Pancreas (tissue), 10 donors: ENCODE results near the gene EMC1. TPM values are rescaled to one million over a fixed set of nuclear protein-coding genes. Genes with fewer than 3 reads are reported as not detected.

Source experiments
- ATAC-seq, 4 donors: fragments of 200-7000 bp; cut with Tn5 transposase; one replicate each; pipeline versions ENCODE4 v1.8.0 to v1.9.1; 2020; ENCODE audit warnings: mild to moderate bottlenecking in 4 of 4, moderate library complexity in 4 of 4
- DNase-seq, 6 donors: peaks; one replicate each; pipeline ENCODE4 v3.0.0-alpha.2; 2020
- FAIRE-seq: peaks from 2 replicates; lab custom pipeline; 2012; peaks lifted over from hg19 to GRCh38; lab: Jason Lieb, UNC
- H3K27ac ChIP-seq, 4 donors: fragments of 200-600 bp; sonication (generic); 1 replicate in 3 of 4; 2 replicates in 1 of 4; pipeline versions ENCODE4 v1.5.0 to v1.8.0; 2020
- H3K27me3 ChIP-seq, 4 donors: fragments of 200-600 bp; one replicate each; pipeline ENCODE4 v1.8.0; 2021
- H3K36me3 ChIP-seq, 3 donors: fragments of 200-600 bp; sonication (generic) in 1 of 3; one replicate each; pipeline versions ENCODE4 v1.5.0 to v1.8.0; 2020 to 2021
- H3K4me1 ChIP-seq, 3 donors: fragments of 200-600 bp; one replicate each; pipeline ENCODE4 v1.8.0; 2021
- H3K4me3 ChIP-seq, 4 donors: fragments of 200-600 bp; sonication (generic) in 2 of 4; one replicate each; pipeline versions ENCODE4 v1.5.0 to v1.8.0; 2020 to 2021
- H3K9me3 ChIP-seq, 4 donors: fragments of 200-600 bp; one replicate each; pipeline ENCODE4 v1.8.0; 2021
- CTCF ChIP-seq, 4 donors: fragments of 200-600 bp; sonication (generic) in 3 of 4; IDR thresholded peaks; one replicate each; pipeline versions ENCODE4 v1.5.0 to v1.8.0; 2021; ENCODE audit warnings: antibody characterized with exemption in 4 of 4
- WGBS, 2 donors: extraction: QIAGEN DNeasy Blood & Tissue Kit; methylation state at CpG; one replicate each; pipeline ENCODE4 v1.1.7; 2013; 5-methylcytosine and 5-hydroxymethylcytosine counted together
- intact Hi-C, 3 donors: fragments of 100-400 bp; cut with DNase I; formaldehyde crosslinking; loops; one replicate each; pipeline versions ENCODE4 v1.11.1 to v1.14.2; 2022
- polyA plus RNA-seq, 2 donors: library from polyadenylated mRNA; stranded (reverse); fragments of 200-250 nt; gene quantifications; one replicate each; pipeline ENCODE4 v1.2.3, GENCODE V29; 2013
- total RNA-seq, 6 donors: library from RNA; stranded (reverse); fragmentation: NEBNext Ultra II Directional in 4 of 6; extraction: Animal tissue kit (Norgen Biotek cat#: 25700) in 4 of 6; gene quantifications; one replicate each; pipeline versions ENCODE4 v1.2.1 to v1.2.4, GENCODE V29; 2021 to 2023
- donor health status: healthy with polysubstance abuse.
- donor health status: DM: no; HTN: no; CAD: no; lungs with moderate emphysema.
- donor health status: DM: no; HTN: no; CAD: no.
- donor health status: control.
- donor health status: control.
- donor health status: Bipolar disorder and iron deficiency.
- donor health status: DM: yes; HTN: yes; CAD: no.
- donor health status: DM: no; HTN: no; CAD: no.
- donor health status: DM: no; HTN: no; CAD: no.
- donor health status: DM: yes; HTN: yes; CAD: no.

The EMC1 gene
- total and polyA plus RNA-seq, 8 donors: 9.2 to 21.0 (median 14.8) TPM

- no peak overlapping the region for H3K27ac ChIP-seq
- H3K9me3 ChIP-seq: no peaks in the 10 kb centered on the region
- no peak for FAIRE-seq
- H3K36me3 ChIP-seq: peaks cover 0 to 49% (median 0%) of the 10 kb centered on the region in 3 donors
- H3K4me3 ChIP-seq: no peak overlapping the region
- H3K4me1 ChIP-seq: peaks cover 0 to 3% (median 0%) of the 10 kb centered on the region in 3 donors
- 75 to 78% methylated on average over 6 of the region's 6 CpGs for WGBS, 2 donors
- intact Hi-C loops: no loop called here
- ATAC-seq: no peak
- TF ChIP-seq CTCF (IDR thresholded peaks at IDR 0.05): no peak
- H3K27me3 ChIP-seq: no peaks in the 10 kb centered on the region
- no peak for DNase-seq
These were observed 21.4 kb downstream of the EMC1 start for GRCh38 chr1:19229828-19230325.

GRCh38 chr1:19229229-19229628 is 22.1 kb downstream of the EMC1 start:
- no peaks in the 10 kb centered on the region for H3K27me3 ChIP-seq
- no peak overlapping the region for H3K4me3 ChIP-seq
- no peak overlapping the region for H3K27ac ChIP-seq
- TF ChIP-seq CTCF (IDR thresholded peaks at IDR 0.05): no peak
- no peak for FAIRE-seq
- H3K4me1 ChIP-seq: peaks cover 0 to 3% (median 0%) of the 10 kb centered on the region in 3 donors
- intact Hi-C loops: no loop called here
- WGBS, 2 donors: 59 to 61% methylated on average over 3 of the region's 3 CpGs
- no peak for ATAC-seq
- peaks cover 0 to 43% (median 0%) of the 10 kb centered on the region in 3 donors for H3K36me3 ChIP-seq
- no peaks in the 10 kb centered on the region for H3K9me3 ChIP-seq
- no peak for DNase-seq

- Histone ChIP-seq H3K4me3 (no peak overlapping the region), H3K4me1 (peaks cover 0 to 3% (median 0%) of the 10 kb centered on the region in 3 donors), H3K9me3 (no peaks in the 10 kb centered on the region), H3K36me3 (peaks cover 0 to 43% (median 0%) of the 10 kb centered on the region in 3 donors), H3K27ac (no peak overlapping the region), H3K27me3 (no peaks in the 10 kb centered on the region)
- intact Hi-C loops: no loop called here
- DNase-seq: no peak
- TF ChIP-seq CTCF (IDR thresholded peaks at IDR 0.05): no peak
- peak in 3 of 4 donors; percentile 36 to 77 (median 69) for ATAC-seq
- 76% methylated on average over 15 of the region's 15 CpGs for WGBS, 2 donors
- no peak for FAIRE-seq
These were observed 28.1 kb downstream of the EMC1 start for GRCh38 chr1:19222979-19223824.

GRCh38 chr1:19222573-19222972 is 28.8 kb downstream of the EMC1 start:
- peaks cover 0 to 43% (median 0%) of the 10 kb centered on the region in 3 donors for H3K36me3 ChIP-seq
- H3K9me3 ChIP-seq: no peaks in the 10 kb centered on the region
- ATAC-seq: no peak
- TF ChIP-seq CTCF (IDR thresholded peaks at IDR 0.05): no peak
- intact Hi-C loops: no loop called here
- H3K27ac ChIP-seq: no peak overlapping the region
- DNase-seq: no peak
- peaks cover 0 to 3% (median 0%) of the 10 kb centered on the region in 3 donors for H3K4me1 ChIP-seq
- no peaks in the 10 kb centered on the region for H3K27me3 ChIP-seq
- WGBS, 2 donors: 96 to 97% methylated on average over 11 of the region's 11 CpGs
- H3K4me3 ChIP-seq: no peak overlapping the region
- no peak for FAIRE-seq
